ENCODE data around the gene LRCH1. TPM values are rescaled to one million over a fixed set of nuclear protein-coding genes. Genes with fewer than 3 reads are reported as not detected.
A peak's percentile ranks its signal among the peaks of the same experiment; 100 is the strongest.
"Not testable (repeated sequence)": the region's sequence is repeated elsewhere in the genome, so short reads cannot be mapped to it uniquely, and the experiment has no call there.

LRCH1 gene
- 9.2 and 10.9 TPM in 2 replicates for total RNA-seq (2014; rRNA removed; shearing (Covaris generic))

GRCh38 chr13:46552889-46553520 lies at the start of gene LRCH1:
TSS of gene LRCH1 (plus strand) at chr13:46553170. CDS start at chr13:46553397, 227 bp downstream.
- peak within 1 kb of the TSS; percentile 96 for H3K4me3 ChIP-seq
- peaks cover 4% of the 10 kb centered on the region; the same call in 1 of the 2 replicates for H3K4me1 ChIP-seq
- H3K36me3 ChIP-seq, result no peaks in the 10 kb centered on the region
- DNase-seq, result peak; percentile 91 to 92
- no peaks in the 10 kb centered on the region for H3K9me3 ChIP-seq (replicated peaks)
- peak within 1 kb of the TSS; percentile 92 for H3K27ac ChIP-seq
- H3K27me3 ChIP-seq, result no peaks in the 10 kb centered on the region

- no peaks in the 10 kb centered on the region for H3K27me3 ChIP-seq
- no peak overlapping the region for H3K27ac ChIP-seq
- H3K36me3 ChIP-seq, result no peaks in the 10 kb centered on the region
- no peaks in the 10 kb centered on the region for H3K9me3 ChIP-seq (replicated peaks)
- no peaks in the 10 kb centered on the region for H3K4me1 ChIP-seq
- no peak for DNase-seq
- H3K4me3 ChIP-seq, result no peak overlapping the region
Observed at GRCh38 chr13:46504036-46504435, 48.9 kb upstream of the LRCH1 start.

GRCh38 chr13:46507981-46508380 lies 45.0 kb upstream of the LRCH1 start:
- no peaks in the 10 kb centered on the region for H3K36me3 ChIP-seq
- no peak overlapping the region for H3K27ac ChIP-seq
- no peak overlapping the region for H3K4me3 ChIP-seq
- H3K27me3 ChIP-seq, result no peaks in the 10 kb centered on the region
- no peaks in the 10 kb centered on the region for H3K4me1 ChIP-seq
- DNase-seq, result no peak
- H3K9me3 ChIP-seq (replicated peaks), result no peaks in the 10 kb centered on the region

- no peak for DNase-seq
- Histone ChIP-seq H3K36me3 (no peaks in the 10 kb centered on the region), H3K4me3 (no peak overlapping the region), H3K4me1 (no peaks in the 10 kb centered on the region), H3K27ac (no peak overlapping the region), H3K27me3 (no peaks in the 10 kb centered on the region), H3K9me3 (replicated peaks) (no peaks in the 10 kb centered on the region)
Observed at GRCh38 chr13:46509981-46510380, 43.0 kb upstream of the LRCH1 start.

- H3K4me1 ChIP-seq, result peaks cover 20% of the 10 kb centered on the region
- DNase-seq, result no peak
- H3K36me3 ChIP-seq, result no peaks in the 10 kb centered on the region
- no peaks in the 10 kb centered on the region for H3K27me3 ChIP-seq
- no peaks in the 10 kb centered on the region for H3K9me3 ChIP-seq (replicated peaks)
- no peak overlapping the region for H3K4me3 ChIP-seq
- H3K27ac ChIP-seq, result peak overlapping the region; percentile 64; the same call in 1 of the 2 replicates
Observed at GRCh38 chr13:46515803-46516202, 37.2 kb upstream of the LRCH1 start.

GRCh38 chr13:46516599-46517338 lies 36.2 kb upstream of the LRCH1 start:
- Histone ChIP-seq H3K4me1 (peaks cover 20% of the 10 kb centered on the region), H3K27me3 (no peaks in the 10 kb centered on the region), H3K9me3 (replicated peaks) (no peaks in the 10 kb centered on the region), H3K4me3 (no peak overlapping the region), H3K36me3 (no peaks in the 10 kb centered on the region), H3K27ac (peak overlapping the region; percentile 64)
- DNase-seq, result peak; percentile 33 to 86

GRCh38 chr13:46517748-46518147 lies 35.2 kb upstream of the LRCH1 start:
- H3K9me3 ChIP-seq (replicated peaks); H3K4me3 ChIP-seq; H3K27ac ChIP-seq; H3K27me3 ChIP-seq; DNase-seq; H3K36me3 ChIP-seq: not testable (repeated sequence)
- H3K4me1 ChIP-seq, result peaks cover 20% of the 10 kb centered on the region

GRCh38 chr13:46519182-46519581 lies 33.8 kb upstream of the LRCH1 start:
- H3K4me3 ChIP-seq, result no peak overlapping the region
- H3K4me1 ChIP-seq, result peaks cover 20% of the 10 kb centered on the region
- no peak for DNase-seq
- H3K9me3 ChIP-seq (replicated peaks), result no peaks in the 10 kb centered on the region
- no peak overlapping the region for H3K27ac ChIP-seq
- no peaks in the 10 kb centered on the region for H3K36me3 ChIP-seq
- no peaks in the 10 kb centered on the region for H3K27me3 ChIP-seq

- no peak overlapping the region for H3K27ac ChIP-seq
- H3K36me3 ChIP-seq, result no peaks in the 10 kb centered on the region
- no peaks in the 10 kb centered on the region for H3K27me3 ChIP-seq
- H3K4me3 ChIP-seq, result no peak overlapping the region
- no peaks in the 10 kb centered on the region for H3K9me3 ChIP-seq (replicated peaks)
- peaks cover 20% of the 10 kb centered on the region for H3K4me1 ChIP-seq
- DNase-seq, result no peak
Observed at GRCh38 chr13:46520166-46520565, 32.8 kb upstream of the LRCH1 start.

GRCh38 chr13:46521486-46521885 lies 31.5 kb upstream of the LRCH1 start:
- peaks cover 12% of the 10 kb centered on the region for H3K4me1 ChIP-seq
- H3K36me3 ChIP-seq, result no peaks in the 10 kb centered on the region
- no peaks in the 10 kb centered on the region for H3K9me3 ChIP-seq (replicated peaks)

GRCh38 chr13:46521921-46522747 lies 30.8 kb upstream of the LRCH1 start:
- no peaks in the 10 kb centered on the region for H3K9me3 ChIP-seq (replicated peaks)
- no peak overlapping the region for H3K27ac ChIP-seq
- peaks cover 8% of the 10 kb centered on the region; the same call in 1 of the 2 replicates for H3K4me1 ChIP-seq
- no peak overlapping the region for H3K4me3 ChIP-seq
- no peaks in the 10 kb centered on the region for H3K36me3 ChIP-seq
- no peak for DNase-seq
- no peaks in the 10 kb centered on the region for H3K27me3 ChIP-seq

More at GRCh38 chr13:46521486-46521885, 31.5 kb upstream of the LRCH1 start:
- no peak overlapping the region for H3K4me3 ChIP-seq
- no peaks in the 10 kb centered on the region for H3K27me3 ChIP-seq
- no peak for DNase-seq
- no peak overlapping the region for H3K27ac ChIP-seq

- no peak overlapping the region for H3K4me3 ChIP-seq
- H3K9me3 ChIP-seq (replicated peaks), result no peaks in the 10 kb centered on the region
- no peak for DNase-seq
- no peaks in the 10 kb centered on the region for H3K27me3 ChIP-seq
- H3K4me1 ChIP-seq, result peaks cover 2% of the 10 kb centered on the region; the same call in 1 of the 2 replicates
- no peaks in the 10 kb centered on the region for H3K36me3 ChIP-seq
- no peak overlapping the region for H3K27ac ChIP-seq
Observed at GRCh38 chr13:46522748-46523030, 30.3 kb upstream of the LRCH1 start.

GRCh38 chr13:46523972-46524752 lies 28.8 kb upstream of the LRCH1 start:
- H3K4me3 ChIP-seq, result no peak overlapping the region
- DNase-seq, result peak in 1 of 2 experiments; percentile 42
- no peaks in the 10 kb centered on the region for H3K36me3 ChIP-seq
- no peaks in the 10 kb centered on the region for H3K4me1 ChIP-seq
- H3K27me3 ChIP-seq, result no peaks in the 10 kb centered on the region
- H3K27ac ChIP-seq, result no peak overlapping the region
- H3K9me3 ChIP-seq (replicated peaks), result no peaks in the 10 kb centered on the region

- H3K9me3 ChIP-seq (replicated peaks), result no peaks in the 10 kb centered on the region
- no peaks in the 10 kb centered on the region for H3K4me1 ChIP-seq
- H3K27me3 ChIP-seq, result no peaks in the 10 kb centered on the region
- no peak overlapping the region for H3K4me3 ChIP-seq
- DNase-seq, result no peak
- no peaks in the 10 kb centered on the region for H3K36me3 ChIP-seq
- no peak overlapping the region for H3K27ac ChIP-seq
Observed at GRCh38 chr13:46526100-46526735, 26.8 kb upstream of the LRCH1 start.
